Activated CD4-positive, alpha-beta T cell treated with anti-CD3 and anti-CD28 coated beads for 4 hours (primary cell): ENCODE results near the gene CTSE.
A peak's percentile ranks its signal among the peaks of the same experiment; 100 is the strongest.
"Not testable (repeated sequence)": the region's sequence is repeated elsewhere in the genome, so short reads cannot be mapped to it uniquely, and the experiment has no call there.

Experiments
- DNase-seq, 2 donors: peaks; one replicate each; pipeline ENCODE4 v3.0.0-alpha.2; 2020

The CTSE gene

DNA sequence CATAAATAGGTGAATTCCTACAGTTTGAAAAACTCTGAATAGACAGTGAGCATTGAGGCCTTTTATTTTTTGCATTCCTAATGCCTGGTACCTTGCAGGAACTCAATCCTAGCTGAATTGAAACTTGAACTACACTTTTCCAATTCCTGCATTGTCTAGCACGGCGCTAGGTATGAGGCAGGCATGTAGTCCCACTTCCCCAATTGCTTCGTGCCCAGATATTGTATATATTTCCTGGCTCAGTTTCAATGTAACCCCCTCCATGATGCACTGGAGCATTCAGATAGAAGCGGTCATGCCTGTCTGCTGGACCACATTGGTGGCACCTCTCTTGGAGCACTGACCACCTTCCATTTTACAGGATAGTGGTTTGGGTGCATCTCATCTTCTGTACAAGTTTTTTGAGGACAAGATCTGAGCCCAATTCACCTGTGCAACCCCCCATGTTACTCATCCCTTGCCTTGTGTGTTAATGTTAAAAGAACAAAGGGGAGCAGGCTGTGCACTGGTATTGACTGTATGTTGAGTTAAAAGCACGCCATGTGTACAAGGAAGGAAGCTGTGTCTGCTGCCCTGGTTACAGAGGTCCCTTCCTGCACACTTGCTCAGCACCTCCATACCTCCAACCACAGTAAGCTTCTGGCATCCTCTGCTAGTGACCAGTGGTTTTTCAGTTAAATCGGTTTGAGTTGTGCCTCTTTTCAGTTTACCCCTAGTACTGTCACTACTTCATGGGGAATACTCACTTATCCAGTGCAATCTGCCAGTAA, 10.5 kb downstream of the CTSE start:
- no peak for DNase-seq

DNA sequence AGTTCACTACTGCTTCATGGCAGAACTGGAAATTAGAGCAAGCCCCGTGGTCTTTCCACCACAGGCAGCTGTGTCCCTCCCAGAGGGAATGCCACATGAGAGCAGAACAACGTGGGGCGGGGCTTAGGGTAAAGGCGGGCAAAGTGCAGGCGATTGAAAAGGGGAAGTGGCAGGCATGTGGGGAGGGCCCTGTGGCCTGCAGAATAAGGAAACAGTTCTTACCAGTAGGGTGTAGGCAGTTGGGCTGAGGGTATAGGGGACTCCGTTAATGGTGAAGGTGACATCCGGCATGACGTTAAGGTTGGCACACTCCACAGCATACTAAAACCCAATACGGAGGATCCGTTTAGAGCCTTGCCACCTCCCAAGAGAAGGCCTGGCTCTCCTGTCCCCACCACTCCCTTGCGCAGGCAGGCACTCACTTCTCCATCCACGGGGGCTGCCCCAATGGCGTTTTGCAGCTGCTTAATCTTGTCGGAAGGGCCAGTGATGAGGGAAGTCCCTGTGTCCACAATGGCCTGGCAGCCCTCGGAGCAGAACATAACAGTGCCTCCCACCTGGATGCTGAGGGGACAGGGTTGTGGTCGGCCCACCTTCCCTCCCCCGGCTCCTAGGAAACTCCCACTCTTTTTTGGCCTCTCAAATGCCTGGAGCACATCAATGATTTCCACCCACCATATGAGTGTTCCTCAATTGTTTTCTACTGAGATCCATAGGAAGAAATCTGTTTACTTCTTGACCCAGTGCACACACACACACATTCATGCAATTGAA, 11.4 kb downstream of the CTSE start:
- peak in 1 of 2 donors; percentile 14 for DNase-seq

DNA sequence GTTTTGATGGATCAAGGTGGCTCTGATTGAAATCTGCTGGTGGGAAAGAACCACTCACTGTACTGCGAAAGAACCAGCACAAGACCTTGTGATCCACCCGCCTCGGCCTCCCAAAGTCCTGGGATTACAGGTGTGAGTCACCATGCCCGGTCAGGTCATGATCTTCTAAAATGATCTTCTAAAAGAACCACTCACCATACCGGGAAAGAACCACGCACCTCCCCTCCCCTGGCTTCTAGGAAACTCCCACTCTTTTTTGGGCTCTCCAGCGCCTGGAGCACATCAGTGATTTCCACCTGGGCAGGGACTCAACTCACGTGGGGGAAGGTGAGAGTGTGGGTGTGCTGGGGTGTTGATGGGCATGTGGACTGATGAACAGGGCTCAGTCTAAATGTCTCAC, 12.6 kb downstream of the CTSE start:
- DNase-seq: no peak

DNA sequence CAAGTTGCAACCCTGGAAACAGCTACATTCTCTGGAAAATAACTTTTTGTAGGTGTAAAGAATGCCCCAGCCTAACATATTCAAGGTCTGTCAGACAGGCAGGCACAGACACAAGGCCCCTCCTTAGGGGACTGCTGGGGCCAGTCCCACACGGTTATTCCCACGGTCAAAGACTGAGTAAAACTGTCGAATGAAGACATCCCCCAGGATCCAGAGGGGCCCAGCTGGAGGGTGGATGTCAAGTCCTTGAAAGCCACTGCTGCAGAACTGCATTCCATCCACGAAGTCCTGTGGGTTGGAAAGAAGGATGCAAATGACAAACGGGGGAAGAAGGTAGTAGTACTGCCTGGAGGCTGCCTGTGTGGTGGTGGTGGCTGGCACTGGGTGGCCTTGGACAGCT, 13.6 kb downstream of the CTSE start:
- no peak for DNase-seq

DNA sequence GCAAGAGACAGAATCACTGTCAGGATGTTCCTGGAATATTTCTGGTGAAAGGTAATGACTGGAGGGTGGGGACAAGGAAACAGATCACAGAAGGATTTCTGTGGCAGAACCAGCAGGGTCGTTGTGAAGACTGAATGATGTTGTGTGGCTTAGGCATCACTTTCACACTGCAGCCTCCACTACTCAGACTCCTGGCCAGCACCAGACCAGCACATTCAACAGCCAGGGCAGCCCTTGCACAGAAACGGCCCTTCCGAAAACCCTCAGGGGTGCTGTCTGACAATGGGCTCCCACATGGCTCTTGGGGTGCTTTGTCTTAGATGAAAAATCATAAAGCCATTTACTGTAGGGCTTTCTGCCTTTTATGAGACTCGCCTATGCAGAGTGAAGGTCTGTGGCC, 16.7 kb downstream of the CTSE start:
- DNase-seq: no peak

DNA sequence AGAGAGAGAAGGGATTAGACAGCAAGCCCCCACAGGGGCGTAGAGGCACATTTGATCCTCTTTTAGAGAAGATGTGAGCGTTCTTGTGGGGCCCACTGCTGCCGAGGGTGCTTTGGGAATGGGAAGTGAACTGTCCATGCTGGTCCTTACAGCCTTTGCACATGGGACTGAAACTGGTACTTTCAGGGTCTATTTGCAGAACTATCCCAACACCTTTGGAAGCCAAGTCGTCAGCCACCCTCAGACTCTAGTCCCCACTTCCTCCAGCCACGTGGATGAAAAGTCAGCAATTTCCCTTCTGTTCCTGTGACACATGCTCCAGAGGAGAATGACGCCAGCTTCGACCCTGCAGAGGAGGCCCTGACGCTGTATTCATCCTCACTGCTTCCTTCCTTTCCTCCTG, 17.9 kb downstream of the CTSE start:
- no peak for DNase-seq

DNA sequence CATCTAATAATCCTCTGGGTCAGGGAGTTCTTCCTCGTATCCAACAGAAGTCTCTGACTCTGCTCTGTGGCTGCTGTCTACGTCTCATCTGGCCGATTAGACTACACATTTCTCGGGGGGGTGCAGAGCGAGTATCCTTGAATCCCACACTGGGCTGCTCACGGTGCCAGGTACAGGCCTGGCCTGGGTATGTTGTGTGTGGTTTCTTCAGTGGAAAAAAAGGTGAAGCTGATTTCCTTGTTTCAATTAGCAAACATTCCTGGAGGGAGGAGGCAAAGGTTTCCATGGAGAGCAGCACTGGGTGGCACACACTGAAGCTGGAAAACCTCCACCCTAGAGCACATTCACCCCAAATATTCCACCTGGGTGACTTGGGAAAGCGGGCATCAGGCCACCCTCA, 18.5 kb downstream of the CTSE start:
- DNase-seq: no peak

DNA sequence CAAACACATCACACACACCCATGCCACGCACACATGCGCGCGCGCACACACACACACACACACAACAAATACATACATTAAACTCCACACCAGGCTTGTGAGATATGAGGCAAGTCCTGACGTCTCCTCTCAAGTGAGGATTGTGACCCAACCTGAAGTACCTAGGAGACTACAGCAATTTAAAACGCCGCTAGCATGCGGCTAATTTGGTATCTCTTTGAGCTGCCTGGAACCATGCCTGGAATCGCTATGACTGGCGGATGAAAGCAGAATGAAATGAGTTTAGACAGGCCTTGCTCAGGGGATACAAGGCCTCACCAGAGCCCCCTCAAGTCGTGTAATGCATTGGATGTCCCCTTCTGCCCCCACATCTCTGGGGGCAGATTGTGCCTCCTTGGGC, 18.9 kb downstream of the CTSE start:
- DNase-seq: no peak

DNA sequence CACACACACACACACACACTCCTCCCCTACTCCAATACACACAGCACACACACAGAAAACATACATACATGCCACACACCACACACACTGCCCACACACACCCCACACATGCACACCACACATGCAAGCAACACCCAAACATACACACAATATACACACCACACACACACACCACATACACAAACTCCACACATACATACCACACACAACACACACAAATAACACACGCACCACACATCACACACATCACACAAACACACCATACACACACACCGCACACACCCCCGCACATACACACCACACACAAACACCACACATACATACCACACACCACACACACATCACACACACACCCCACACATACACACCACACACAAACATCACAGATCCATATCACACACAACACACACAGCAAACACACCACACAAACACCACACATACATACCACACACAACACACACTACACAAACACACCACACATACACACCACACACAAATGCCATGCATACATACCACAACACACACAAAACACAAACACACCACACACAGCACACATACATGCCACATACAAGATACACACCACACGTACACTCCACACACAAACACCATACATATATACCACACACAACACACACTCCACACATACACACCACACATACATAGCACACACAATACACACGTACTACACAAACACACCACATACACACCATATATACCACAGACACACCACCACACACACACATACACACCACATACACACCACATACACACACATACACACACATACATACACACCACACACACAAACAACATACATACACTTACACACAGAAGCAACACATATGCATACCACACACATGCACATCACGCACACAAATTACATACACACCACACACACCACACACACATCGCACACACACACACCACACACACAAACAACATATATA, 19.6 kb downstream of the CTSE start:
- no peak for DNase-seq

DNA sequence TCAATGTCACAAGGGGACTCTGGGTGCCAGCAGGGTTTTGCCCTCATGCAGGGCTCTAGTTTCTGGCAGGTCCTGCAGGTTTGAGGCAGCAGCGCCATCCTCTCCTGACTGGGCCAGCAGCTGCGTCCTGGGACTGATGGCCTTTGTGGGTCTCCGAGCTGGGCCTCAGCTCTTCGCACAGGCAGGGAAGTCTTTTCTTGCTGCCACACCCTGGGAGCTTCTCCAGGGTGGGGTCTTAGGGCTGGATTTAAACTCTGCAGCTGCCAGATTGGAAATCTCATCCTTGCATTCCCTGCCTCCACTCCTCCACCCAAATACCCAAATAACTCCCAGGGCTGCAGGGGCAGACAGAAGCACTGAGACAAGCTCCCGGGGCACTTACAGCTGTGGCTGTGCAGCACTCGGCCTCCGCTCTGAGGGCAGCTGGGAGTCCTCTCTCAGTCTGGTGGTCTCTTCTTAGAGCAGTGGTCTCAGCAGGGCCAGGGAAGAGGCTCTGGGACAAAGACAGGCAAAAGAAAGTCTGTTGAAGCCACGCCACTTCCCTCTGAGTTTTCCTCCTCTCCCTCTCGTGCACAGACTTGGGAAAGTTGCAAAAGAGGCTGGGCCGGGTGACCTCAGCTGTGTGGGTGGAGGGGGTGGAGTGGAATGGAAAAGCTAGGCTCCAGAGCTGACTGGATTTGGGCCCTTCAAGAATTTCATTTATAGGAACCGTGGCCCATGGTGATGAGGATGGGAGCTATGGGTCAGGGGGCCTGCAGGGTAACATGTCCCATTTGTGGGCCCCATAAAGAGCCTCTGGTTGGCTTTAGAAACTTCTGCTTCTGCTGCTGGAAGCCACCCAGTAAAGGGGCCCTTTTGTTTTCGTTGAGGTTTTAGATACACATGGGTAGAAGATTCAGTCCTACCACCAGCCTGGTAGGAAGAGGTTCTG, 20.6 kb downstream of the CTSE start, which contains the start of gene RAB7B:
Gene RAB7B, minus strand, starts transcription at position 525 of the 931 bp plus-strand sequence. CDS start 9,260 bp downstream, outside the sequence.
- DNase-seq: no peak

DNA sequence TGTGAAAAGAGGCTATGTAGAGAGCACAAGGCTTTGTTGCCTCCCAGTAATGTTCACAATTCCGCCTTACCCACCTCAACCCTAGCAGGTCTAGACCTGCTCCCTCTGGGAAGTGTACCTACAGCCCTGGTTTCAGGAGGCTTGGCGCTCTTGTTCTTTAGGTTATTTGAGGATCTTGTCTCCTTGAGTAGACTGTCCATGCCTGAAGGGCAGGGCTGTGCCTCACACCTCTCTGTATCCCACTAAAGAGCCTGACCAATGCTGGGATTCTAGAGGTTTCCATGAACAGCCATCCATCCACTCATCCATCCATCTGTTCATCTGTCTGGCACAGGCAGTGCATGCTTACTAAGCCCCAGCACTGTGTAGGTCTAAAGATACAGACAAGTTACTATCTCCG, 21.5 kb downstream of the CTSE start:
- no peak for DNase-seq

DNA sequence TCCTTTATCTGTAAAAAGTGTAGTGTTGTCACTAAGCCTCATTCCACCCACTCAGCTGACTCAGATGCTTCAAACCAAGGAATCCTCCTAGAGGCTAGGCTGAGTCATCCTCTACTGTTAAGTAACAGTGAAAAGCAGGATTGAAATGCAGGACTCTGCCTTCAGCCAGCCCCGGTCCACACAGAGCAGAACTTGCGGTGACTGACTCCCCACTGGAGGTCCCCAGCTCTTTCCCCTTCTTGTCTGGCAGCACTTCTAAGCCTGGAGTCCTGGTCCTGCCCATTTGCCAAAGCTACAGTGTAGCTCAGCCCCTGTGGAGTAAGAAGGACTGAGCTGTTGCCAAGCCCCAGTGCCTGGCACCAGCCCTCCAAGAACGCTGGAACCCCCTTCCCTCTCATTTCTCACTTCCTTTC, 22.2 kb downstream of the CTSE start:
- peak; percentile 7 to 36 for DNase-seq

DNA sequence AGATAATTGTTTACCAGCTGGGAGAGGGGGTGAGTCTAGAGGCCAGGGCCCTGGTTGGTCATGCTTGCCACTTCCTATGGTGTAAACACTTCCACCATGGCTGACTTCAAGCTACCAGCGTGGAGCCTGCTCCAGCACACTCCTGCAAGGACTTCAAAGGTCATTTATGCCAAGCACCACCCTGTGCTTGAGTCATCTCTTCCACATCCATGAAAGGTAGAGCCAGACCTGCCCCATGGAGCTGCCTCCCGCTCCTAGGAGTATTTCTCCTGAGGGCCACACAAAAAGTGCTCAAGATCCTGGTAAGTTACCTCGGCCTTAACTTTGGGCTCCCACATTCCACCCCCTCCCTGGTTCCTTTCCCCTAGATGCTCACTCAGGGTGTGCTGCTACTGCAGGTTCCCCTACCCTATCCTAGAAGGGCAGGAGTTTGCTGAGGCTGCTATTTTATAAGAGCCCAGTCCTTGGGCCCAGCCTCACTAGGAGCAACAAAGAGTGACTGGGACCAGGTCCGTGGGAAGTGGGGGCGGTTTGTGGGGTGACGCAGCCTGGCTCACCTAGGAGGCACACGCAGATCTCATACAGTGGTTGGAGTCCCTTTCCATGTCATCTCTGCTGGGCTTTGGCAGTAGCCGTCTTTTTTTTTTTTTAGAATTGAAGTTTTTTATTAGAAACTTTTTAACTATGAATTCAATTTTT, 22.9 kb downstream of the CTSE start:
- peak in 1 of 2 donors; percentile 34 for DNase-seq

DNA sequence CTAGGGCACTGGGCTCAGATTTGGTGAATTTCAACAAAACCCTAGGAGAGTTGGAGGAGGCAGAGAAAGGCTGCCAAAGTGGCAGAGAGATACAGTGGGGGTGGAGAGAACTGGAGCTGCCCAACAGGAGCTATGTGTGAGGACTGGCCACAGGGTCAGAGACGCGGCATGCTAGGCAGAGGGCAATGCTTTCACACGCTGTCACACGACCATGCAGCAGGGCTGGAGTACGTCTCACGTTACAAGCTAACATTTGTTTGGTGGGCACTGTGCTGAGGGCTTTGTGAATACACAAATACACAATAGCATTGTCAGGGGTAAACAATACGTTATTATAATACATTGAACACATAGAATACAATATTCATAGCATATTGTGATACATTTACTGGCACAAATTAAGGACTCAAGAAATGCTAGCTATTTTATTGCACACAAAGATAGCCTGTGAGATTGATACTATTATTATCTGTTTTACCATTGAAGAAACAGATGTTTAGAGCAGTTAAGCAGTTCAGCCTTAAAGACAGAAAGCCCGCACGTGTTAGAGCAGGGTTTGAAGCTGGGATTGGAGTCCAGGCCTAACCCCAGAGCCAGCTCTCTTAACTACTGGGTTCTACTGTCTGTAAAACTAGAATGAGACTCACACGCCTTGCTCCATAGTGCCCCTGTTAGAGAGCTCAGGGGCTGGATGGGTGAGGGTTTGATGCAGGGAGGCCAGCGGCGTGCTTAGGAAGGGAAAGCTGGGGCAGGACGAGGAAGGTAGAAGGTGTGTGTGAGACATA, 25.0 kb downstream of the CTSE start:
- DNase-seq: no peak

DNA sequence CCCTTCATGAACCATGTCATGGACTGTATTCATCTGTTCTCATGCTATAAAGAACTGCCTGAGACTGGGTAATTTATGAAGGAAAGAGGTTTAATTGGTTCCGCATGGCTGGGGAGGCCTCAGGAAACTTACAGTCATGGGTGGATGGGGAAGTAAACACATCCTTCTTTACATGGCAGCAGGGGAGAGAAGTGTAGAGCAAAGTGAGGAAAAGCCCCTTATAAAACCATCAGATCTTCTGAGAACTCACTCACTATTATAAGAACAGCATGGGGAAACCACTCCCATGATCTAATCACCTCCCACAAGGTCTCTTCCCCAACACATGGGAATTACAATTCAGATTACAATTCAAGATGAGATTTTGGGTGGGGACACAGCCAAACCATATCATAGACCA, 27.1 kb downstream of the CTSE start:
- not testable (repeated sequence) for DNase-seq

DNA sequence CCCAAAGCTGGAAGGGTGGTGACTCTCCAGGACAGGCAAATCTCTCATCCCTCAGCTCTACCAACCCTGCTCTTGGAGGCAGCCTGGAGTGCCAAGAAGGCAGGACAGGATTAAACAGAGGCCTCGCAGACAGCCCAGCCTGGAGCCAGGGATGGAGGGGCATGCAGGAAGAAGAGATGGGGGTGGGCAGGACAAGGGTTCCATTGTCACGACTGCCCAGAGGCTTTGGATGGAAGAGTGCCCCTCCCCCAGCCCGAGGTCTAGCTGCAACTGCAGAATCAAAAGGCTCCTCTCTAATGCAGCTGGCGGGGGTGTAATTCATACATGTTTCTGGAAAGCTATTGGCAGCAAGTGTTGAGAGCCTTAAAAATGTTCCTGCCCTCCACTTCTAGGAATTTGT, 29.3 kb downstream of the CTSE start:
- DNase-seq: no peak

DNA sequence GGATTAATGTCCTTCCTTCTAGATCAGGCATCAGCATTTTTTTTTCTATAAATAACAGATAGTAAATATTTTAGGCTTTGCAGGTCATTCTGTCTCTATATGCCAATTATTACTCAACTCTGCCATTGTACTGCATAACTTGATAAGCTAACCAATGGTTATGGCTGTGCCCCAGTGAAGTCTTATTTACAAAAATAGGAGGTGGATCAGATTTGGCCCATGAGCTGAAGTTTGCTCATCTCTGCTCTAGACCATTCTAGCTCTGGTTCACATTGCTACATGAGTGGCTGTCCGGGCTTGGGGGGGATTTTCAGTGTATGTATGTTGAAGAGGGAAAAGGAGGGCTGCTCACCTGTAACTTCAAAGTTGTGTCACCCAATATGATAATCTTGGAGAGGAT, 30.6 kb downstream of the CTSE start:
- no peak for DNase-seq

DNA sequence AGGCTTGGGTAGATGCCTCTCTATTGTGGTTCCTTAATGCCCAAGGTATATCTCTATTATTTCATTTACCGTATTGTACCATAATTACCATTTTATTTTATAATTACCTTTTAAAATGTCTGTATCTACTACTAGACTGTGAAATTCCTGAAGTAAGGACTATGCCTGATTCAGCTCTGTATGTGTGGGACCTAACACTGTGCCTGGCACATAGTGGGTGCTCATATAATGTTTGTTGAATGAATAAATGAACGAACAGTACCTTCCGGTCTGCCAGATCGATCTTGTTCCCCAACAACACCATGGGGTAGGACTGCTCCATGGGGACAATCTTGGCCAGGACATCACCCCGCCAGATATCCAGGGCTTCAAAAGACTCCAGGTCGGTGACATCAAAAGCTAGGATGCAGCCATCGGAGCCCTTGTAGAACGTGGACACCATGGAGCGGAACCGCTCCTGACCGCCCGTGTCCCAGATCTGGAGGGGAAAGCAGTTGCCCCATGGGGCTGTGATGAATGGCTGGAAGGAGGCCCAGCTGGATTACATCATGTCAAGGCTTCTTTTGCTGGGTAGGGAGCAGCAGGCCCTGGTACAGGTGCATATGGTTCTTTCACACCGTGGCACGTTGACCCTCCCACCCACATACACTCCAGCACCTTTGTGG, 31.3 kb downstream of the CTSE start:
- DNase-seq: no peak

DNA sequence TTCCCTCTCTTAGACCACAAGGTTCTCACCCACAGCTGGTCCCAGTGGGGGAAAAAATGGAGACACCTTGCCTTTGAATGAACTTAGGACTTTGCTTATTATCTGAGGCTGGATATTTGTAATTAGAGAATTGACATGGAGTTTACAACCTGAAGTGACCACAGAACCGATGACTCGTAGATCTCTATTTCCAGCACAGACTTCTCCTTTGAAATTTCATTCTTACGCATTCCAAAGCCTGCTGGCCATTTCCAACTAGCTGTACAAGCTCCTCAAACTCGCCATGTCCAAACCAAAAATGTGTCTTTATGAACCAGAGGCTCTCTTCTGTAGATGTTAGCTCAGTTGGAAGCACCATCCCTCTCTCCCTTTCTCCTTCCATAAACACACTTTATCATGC, 32.5 kb downstream of the CTSE start:
- DNase-seq: no peak

DNA sequence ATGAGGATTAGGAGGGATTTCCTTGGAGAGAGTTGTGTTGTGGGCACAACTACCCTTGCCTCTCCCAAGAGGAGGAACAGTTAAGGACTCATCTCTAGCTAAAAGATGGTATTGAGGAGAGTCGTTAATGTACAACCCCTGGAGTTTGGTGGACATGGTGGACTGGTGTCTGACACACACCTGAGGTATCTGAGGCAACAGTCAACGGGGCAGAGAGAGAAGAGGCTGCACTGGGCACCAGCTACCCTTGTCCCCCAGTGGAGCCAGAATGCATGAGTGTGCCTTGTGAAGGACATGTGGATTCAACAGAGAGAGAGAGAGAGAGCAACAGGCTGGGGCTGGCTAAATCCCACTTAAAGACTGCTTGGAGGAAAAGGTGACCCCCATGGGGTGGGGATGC, 33.5 kb downstream of the CTSE start:
- no peak for DNase-seq
